ENCODE data around the gene SLC26A1.

GRCh38 chr4:1006856-1007255 lies 13.7 kb upstream of the SLC26A1 start:
- no peak for TF ChIP-seq CTCF (IDR thresholded peaks at IDR 0.05)
- TF ChIP-seq REST (IDR thresholded peaks at IDR 0.05; ENCODE audit: insufficient read depth in 1 of 2, low read depth in 2 of 2, low read length in 1 of 2): no peak
- no peak for TF ChIP-seq TCF7L2 (IDR thresholded peaks at IDR 0.05; ENCODE audit: low read depth, low read length)
- no peak for TF ChIP-seq POLR2AphosphoS5 (IDR thresholded peaks at IDR 0.05; ENCODE audit: low read depth, low read length)
- TF ChIP-seq SIN3A (IDR thresholded peaks at IDR 0.05; ENCODE audit: borderline replicate concordance, insufficient read depth, low read depth, low read length): no peak

Measured in Panc1 (cell line).